MCF 10A (cell line): Measurements from ENCODE around the gene ASXL3. TPM values are rescaled to one million over a fixed set of nuclear protein-coding genes. Genes with fewer than 3 reads are reported as not detected.

Experiments
- BruUV-seq: library from RNA; stranded (reverse); fragments of 400-500 nt; replicated peaks from 2 replicates; lab custom pipeline; 2021; lab: Mats Ljungman, UMichigan
- CTCF ChIA-PET: fragments of 300-600 bp; sonication (Branson Sonifier 250); formaldehyde crosslinking; extraction: SDS; loops from one replicate; lab custom pipeline; 2021; ENCODE audit warnings: antibody characterized with exemption, inconsistent platforms; lab: Yijun Ruan, JAX
- POLR2A ChIA-PET: fragments of 300-600, 350-650 bp; sonication (Branson Sonifier 250); formaldehyde crosslinking; extraction: SDS; loops from one replicate; lab custom pipeline; 2020; ENCODE audit warnings: antibody characterized with exemption, inconsistent platforms; lab: Yijun Ruan, JAX
- DNase-seq: peaks from one replicate; pipeline ENCODE4 v3.0.0-alpha.2; 2018; ENCODE audit not compliant: unreplicated experiment
- H3K27ac Mint-ChIP-seq: one replicate; pipeline ENCODE4 v1.8.0; 2022; ENCODE audit warnings: mild to moderate bottlenecking, low read depth, mixed read lengths; ENCODE audit not compliant: unreplicated experiment
- H3K27me3 Mint-ChIP-seq: one replicate; pipeline ENCODE4 v1.8.0; 2022; ENCODE audit warnings: mixed read lengths; ENCODE audit not compliant: insufficient read depth, unreplicated experiment
- H3K36me3 Mint-ChIP-seq: one replicate; pipeline ENCODE4 v1.8.0; 2022; ENCODE audit warnings: mild to moderate bottlenecking, moderate library complexity, mixed read lengths; ENCODE audit not compliant: insufficient read depth, unreplicated experiment
- H3K4me1 Mint-ChIP-seq: one replicate; pipeline ENCODE4 v1.8.0; 2022; ENCODE audit warnings: mixed read lengths; ENCODE audit not compliant: insufficient read depth, unreplicated experiment
- H3K4me3 Mint-ChIP-seq: one replicate; pipeline ENCODE4 v1.8.0; 2022; ENCODE audit warnings: mild to moderate bottlenecking, moderate library complexity, mixed read lengths; ENCODE audit not compliant: unreplicated experiment
- H3K9me3 Mint-ChIP-seq: one replicate; pipeline ENCODE4 v1.8.0; 2022; ENCODE audit warnings: mixed read lengths; ENCODE audit not compliant: unreplicated experiment
- intact Hi-C: fragments of 100-400 bp; cut with micrococcal nuclease; formaldehyde crosslinking; loops from 2 replicates; pipeline ENCODE4 v1.14.1; 2022
- total RNA-seq: library from RNA; stranded (reverse); gene quantifications from 2 replicates; pipeline ENCODE4 v1.2.3, GENCODE V29; 2022
- TF ChIP-seq, protein P1 (sequence below): fragments of 200-600 bp; IDR thresholded peaks from one replicate; pipeline ENCODE4 v1.8.0; 2022; ENCODE audit warnings: antibody characterized with exemption, mild to moderate bottlenecking; ENCODE audit not compliant: unreplicated experiment

The ASXL3 gene
- total RNA-seq, 1 experiment from 2014 or later = not detected

DNA sequence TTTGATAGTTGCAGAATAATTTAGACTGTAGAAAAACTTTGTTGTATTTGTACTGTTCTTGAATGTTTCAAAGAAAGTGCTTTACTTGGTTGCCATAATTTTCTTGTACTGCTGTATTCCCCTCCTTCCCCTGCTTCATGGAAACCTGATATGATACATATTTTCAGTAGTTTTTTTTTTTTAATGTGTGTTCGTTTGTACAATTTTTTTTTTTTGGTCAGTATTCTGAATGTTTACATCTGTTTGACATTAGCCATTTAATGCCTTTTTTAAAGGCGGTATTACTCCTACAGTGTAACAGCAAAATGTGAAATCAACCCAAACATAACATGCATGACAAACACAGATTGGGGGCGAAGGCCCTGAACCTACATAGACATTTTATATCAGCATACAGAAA is 172.3 kb downstream of the ASXL3 start:
- BruUV-seq = no TSS peak
- DNase-seq = no peak
- H3K4me3 Mint-ChIP-seq = no peak overlapping the region
- no peaks in the 10 kb centered on the region for H3K27me3 Mint-ChIP-seq
- no peak overlapping the region for H3K27ac Mint-ChIP-seq
- ChIA-PET CTCF (interaction anchor here (1.3 kb wide), 1 partner anchor 11 kb away, joined by 4 read pairs; no protein-coding TSS in a partner anchor), POLR2A (interaction anchor here (0.6 kb wide), 1 partner anchor 490 kb away, joined by 3 read pairs; no protein-coding TSS in a partner anchor)
- TF ChIP-seq, protein P1, sequence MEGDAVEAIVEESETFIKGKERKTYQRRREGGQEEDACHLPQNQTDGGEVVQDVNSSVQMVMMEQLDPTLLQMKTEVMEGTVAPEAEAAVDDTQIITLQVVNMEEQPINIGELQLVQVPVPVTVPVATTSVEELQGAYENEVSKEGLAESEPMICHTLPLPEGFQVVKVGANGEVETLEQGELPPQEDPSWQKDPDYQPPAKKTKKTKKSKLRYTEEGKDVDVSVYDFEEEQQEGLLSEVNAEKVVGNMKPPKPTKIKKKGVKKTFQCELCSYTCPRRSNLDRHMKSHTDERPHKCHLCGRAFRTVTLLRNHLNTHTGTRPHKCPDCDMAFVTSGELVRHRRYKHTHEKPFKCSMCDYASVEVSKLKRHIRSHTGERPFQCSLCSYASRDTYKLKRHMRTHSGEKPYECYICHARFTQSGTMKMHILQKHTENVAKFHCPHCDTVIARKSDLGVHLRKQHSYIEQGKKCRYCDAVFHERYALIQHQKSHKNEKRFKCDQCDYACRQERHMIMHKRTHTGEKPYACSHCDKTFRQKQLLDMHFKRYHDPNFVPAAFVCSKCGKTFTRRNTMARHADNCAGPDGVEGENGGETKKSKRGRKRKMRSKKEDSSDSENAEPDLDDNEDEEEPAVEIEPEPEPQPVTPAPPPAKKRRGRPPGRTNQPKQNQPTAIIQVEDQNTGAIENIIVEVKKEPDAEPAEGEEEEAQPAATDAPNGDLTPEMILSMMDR = no peak
- H3K4me1 Mint-ChIP-seq = no peaks in the 10 kb centered on the region
- no peaks in the 10 kb centered on the region for H3K36me3 Mint-ChIP-seq
- intact Hi-C loops = no loop called here
- H3K9me3 Mint-ChIP-seq = no peaks in the 10 kb centered on the region

GRCh38 chr18:33751613-33752221 is 173.7 kb downstream of the ASXL3 start:
- no peak overlapping the region for H3K27ac Mint-ChIP-seq
- intact Hi-C loops = no loop called here

GRCh38 chr18:33755391-33755790 is 177.4 kb downstream of the ASXL3 start:
- Mint-ChIP-seq H3K4me3 (no peak overlapping the region), H3K36me3 (no peaks in the 10 kb centered on the region), H3K27me3 (no peaks in the 10 kb centered on the region), H3K27ac (no peak overlapping the region), H3K4me1 (no peaks in the 10 kb centered on the region), H3K9me3 (no peaks in the 10 kb centered on the region)
- BruUV-seq = no TSS peak
- no peak for DNase-seq
- TF ChIP-seq, protein P1 = no peak
- ChIA-PET CTCF (no interaction called here), POLR2A (no interaction called here)
- intact Hi-C loops = no loop called here

More at GRCh38 chr18:33751613-33752221, 173.7 kb downstream of the ASXL3 start:
- Mint-ChIP-seq H3K9me3 (no peaks in the 10 kb centered on the region), H3K27me3 (no peaks in the 10 kb centered on the region), H3K4me1 (no peaks in the 10 kb centered on the region), H3K4me3 (no peak overlapping the region), H3K36me3 (no peaks in the 10 kb centered on the region)
- BruUV-seq = no TSS peak
- TF ChIP-seq, protein P1 = peak; percentile 32
- POLR2A ChIA-PET = no interaction called here
- CTCF ChIA-PET = interaction anchor here (0.8 to 1.3 kb wide), 3 partner anchors 16 to 520 kb away, joined by 3 to 6 read pairs (median 5); no protein-coding TSS in a partner anchor
- DNase-seq = peak; percentile 17

DNA sequence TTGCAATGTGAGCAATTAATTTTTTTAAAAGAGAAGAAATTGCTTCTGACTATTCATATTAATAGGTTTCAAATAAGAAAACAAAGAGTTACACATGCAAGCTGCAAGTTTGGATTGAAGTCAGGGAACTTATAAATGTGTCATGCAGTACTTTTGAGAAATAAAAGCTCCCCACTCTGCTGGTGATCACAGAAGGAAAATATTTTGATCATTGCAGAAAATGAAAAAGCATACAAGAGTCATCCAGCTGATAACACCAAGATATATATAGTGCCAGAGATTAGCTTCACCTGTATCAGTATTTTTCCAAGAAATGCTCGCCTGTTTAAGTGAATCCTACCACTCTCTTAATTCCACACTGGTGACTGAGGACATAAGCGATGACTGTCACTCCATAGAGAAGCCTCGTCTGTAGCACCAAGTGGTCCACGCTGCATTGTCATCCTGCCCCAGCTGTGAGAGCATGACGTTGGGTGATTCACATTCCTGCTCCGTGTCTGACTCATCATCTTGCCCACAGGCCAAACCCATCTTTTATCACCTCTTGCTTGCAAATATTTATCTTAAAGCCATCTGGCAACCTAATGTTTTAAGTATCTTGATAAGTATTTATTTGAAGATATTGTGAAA is 178.0 kb downstream of the ASXL3 start:
- H3K27ac Mint-ChIP-seq = no peak overlapping the region
- POLR2A ChIA-PET = no interaction called here

More for the DNA sequence above, 178.0 kb downstream of the ASXL3 start:
- intact Hi-C loops = no loop called here
- TF ChIP-seq, protein P1 = no peak
- BruUV-seq = no TSS peak
- peak; percentile 57 for DNase-seq
- no peaks in the 10 kb centered on the region for H3K27me3 Mint-ChIP-seq
- no peaks in the 10 kb centered on the region for H3K9me3 Mint-ChIP-seq
- no peak overlapping the region for H3K4me3 Mint-ChIP-seq
- no peaks in the 10 kb centered on the region for H3K36me3 Mint-ChIP-seq
- CTCF ChIA-PET = no interaction called here
- H3K4me1 Mint-ChIP-seq = no peaks in the 10 kb centered on the region
